HepG2 (cell line): ENCODE results near the gene ZNF330. TPM values are rescaled to one million over a fixed set of nuclear protein-coding genes. Genes with fewer than 3 reads are reported as not detected.

ENCODE experiments used
- DRAP1 ChIP-seq: IDR thresholded peaks from 2 replicates; pipeline ENCODE4 v1.6.1; 2016; ENCODE audit warnings: missing genetic modification reagents, missing compliant biosample characterization
- GFI1 ChIP-seq: sonication (generic); formaldehyde crosslinking; IDR thresholded peaks from 2 replicates; pipeline ENCODE4 v1.5.0; 2020; ENCODE audit warnings: missing genetic modification reagents, mild to moderate bottlenecking, borderline replicate concordance
- HHEX ChIP-seq: IDR thresholded peaks from 2 replicates; pipeline ENCODE4 v1.6.1; 2016; ENCODE audit warnings: control low read depth
- HNRNPL ChIP-seq: fragments of 200-400 bp; formaldehyde crosslinking; IDR thresholded peaks from 2 replicates; pipeline ENCODE4 v1.6.1; 2017; ENCODE audit warnings: mild to moderate bottlenecking, low read depth, low read length
- IRF9 ChIP-seq: sonication (generic); formaldehyde crosslinking; IDR thresholded peaks from 2 replicates; pipeline ENCODE4 v1.8.0; 2022; ENCODE audit warnings: missing genetic modification reagents, mild to moderate bottlenecking, borderline replicate concordance
- PAWR ChIP-seq: sonication (generic); formaldehyde crosslinking; IDR thresholded peaks from 2 replicates; pipeline ENCODE4 v1.4.0; 2020; ENCODE audit warnings: missing genetic modification reagents, mild to moderate bottlenecking, borderline replicate concordance
- PHF20 ChIP-seq: sonication (generic); formaldehyde crosslinking; IDR thresholded peaks from 2 replicates; pipeline ENCODE4 v1.5.0; 2020; ENCODE audit warnings: mild to moderate bottlenecking, missing genetic modification reagents
- POGZ ChIP-seq: sonication (generic); formaldehyde crosslinking; IDR thresholded peaks from 2 replicates; pipeline ENCODE4 v1.4.0; 2020; ENCODE audit warnings: mild to moderate bottlenecking, missing genetic modification reagents
- PPARG ChIP-seq: conservative IDR thresholded peaks from 2 replicates; pipeline ENCODE4 v1.6.1; 2016; ENCODE audit warnings: missing biosample characterization, missing genetic modification reagents
- PRMT3 ChIP-seq: sonication (generic); formaldehyde crosslinking; IDR thresholded peaks from 2 replicates; pipeline ENCODE4 v1.8.1; 2022; ENCODE audit warnings: low read depth, mild to moderate bottlenecking, moderate library complexity, missing genetic modification reagents, borderline replicate concordance
- RCOR2 ChIP-seq: IDR thresholded peaks from 2 replicates; pipeline ENCODE4 v1.6.1; 2016; ENCODE audit warnings: missing biosample characterization, missing genetic modification reagents
- RXRB ChIP-seq: IDR thresholded peaks from 2 replicates; pipeline ENCODE4 v1.6.1; 2016; ENCODE audit warnings: borderline replicate concordance, missing genetic modification reagents, missing compliant biosample characterization
- SOX6 ChIP-seq, 2 experiments: fragments of 450-650 bp in 1 of 2; sonication (generic) in 1 of 2; formaldehyde crosslinking in 1 of 2; IDR thresholded peaks; 2 replicates each; pipeline versions ENCODE4 v1.4.0 to v1.6.1; 2017 to 2020; ENCODE audit warnings: antibody characterized with exemption in 1 of 2, mild to moderate bottlenecking in 1 of 2, missing genetic modification reagents in 1 of 2
- TFDP2 ChIP-seq: sonication (generic); formaldehyde crosslinking; IDR thresholded peaks from 2 replicates; pipeline ENCODE4 v1.4.0; 2020; ENCODE audit warnings: missing genetic modification reagents
- TFE3 ChIP-seq: IDR thresholded peaks from 2 replicates; pipeline ENCODE4 v1.6.1; 2016
- UBTF ChIP-seq: sonication (generic); formaldehyde crosslinking; IDR thresholded peaks from 2 replicates; pipeline ENCODE4 v1.4.0; 2020; ENCODE audit warnings: mild to moderate bottlenecking, missing genetic modification reagents
- ZBTB38 ChIP-seq: sonication (generic); formaldehyde crosslinking; IDR thresholded peaks from 2 replicates; pipeline ENCODE4 v1.5.1; 2020; ENCODE audit warnings: mild to moderate bottlenecking, missing genetic modification reagents
- ZMYM4 ChIP-seq: sonication (generic); formaldehyde crosslinking; IDR thresholded peaks from 2 replicates; pipeline ENCODE4 v1.8.1; 2023; ENCODE audit warnings: mild to moderate bottlenecking, missing genetic modification reagents
- ZNF605 ChIP-seq: sonication (generic); formaldehyde crosslinking; IDR thresholded peaks from 2 replicates; pipeline ENCODE4 v1.8.0; 2022; ENCODE audit warnings: mild to moderate bottlenecking, missing genetic modification reagents
- ZNF83 ChIP-seq: sonication (generic); formaldehyde crosslinking; IDR thresholded peaks from 2 replicates; pipeline ENCODE4 v1.4.0; 2020; ENCODE audit warnings: missing genetic modification reagents, mild to moderate bottlenecking, borderline replicate concordance
- polyA plus RNA-seq, 8 experiments: library from polyadenylated mRNA; depleted of rRNA in 3 of 8; stranded (reverse) in 7 of 8; unstranded in 1 of 8; fragments of >200 nt; fragmentation: Illumina TruSeq in 4 of 8; extraction: Trizol in 4 of 8; gene quantifications; 2 replicates each; pipeline versions ENCODE4 v1.2.1 to v1.2.3, GENCODE V29; 2011 to 2016; ENCODE audit warnings: low read depth in 4 of 8, missing spikeins in 1 of 8, mixed read lengths in 1 of 8; ENCODE audit not compliant: insufficient read depth in 1 of 8
- total RNA-seq, 5 experiments: library from RNA; depleted of rRNA; stranded (reverse); fragments of >200 nt; fragmentation: Illumina TruSeq; extraction: Trizol; gene quantifications; 2 replicates each; pipeline ENCODE4 v1.2.3, GENCODE V29; 2016; ENCODE audit warnings: low read depth in 1 of 5

The ZNF330 gene
- total and polyA plus RNA-seq, 2 of the 13 experiments (the other 11 are each of a cell fraction or from before 2014, with no cell fraction given): 23.3 to 43.4 TPM

GRCh38 chr4:141220691-141221659 lies at the start of gene ZNF330 (continued):
- TF ChIP-seq UBTF: peak; percentile 82
- no peak for TF ChIP-seq PRMT3
- TF ChIP-seq RCOR2 (CRISPR knock-in tag): no peak
- TF ChIP-seq TFE3 (CRISPR knock-in tag): peak; percentile 17
- no peak for TF ChIP-seq IRF9
- peak; percentile 99 for TF ChIP-seq ZMYM4 (CRISPR knock-in tag)
- peak; percentile 61; the same call in 1 of the 2 replicates for TF ChIP-seq DRAP1 (CRISPR knock-in tag)
- TF ChIP-seq SOX6 (IDR thresholded peaks at IDR 0.05): no peak
- TF ChIP-seq SOX6 (CRISPR knock-in tag; IDR thresholded peaks at IDR 0.05): peak; percentile 48
- peak; percentile 59 for TF ChIP-seq ZNF605 (CRISPR knock-in tag)
- no peak for TF ChIP-seq HHEX (CRISPR knock-in tag)
- 0 out of 2 replicates have a peak, but pooled peaks have one; percentile 42 for TF ChIP-seq PPARG (CRISPR knock-in tag)
- peak; percentile 51; the same call in 1 of the 2 replicates for TF ChIP-seq PAWR
- TF ChIP-seq RXRB: peak; percentile 43; the same call in 1 of the 2 replicates
- 0 out of 2 replicates have a peak, but pooled peaks have one; percentile 25 for TF ChIP-seq TFDP2
- no peak for TF ChIP-seq ZNF83
- peak; percentile 64; the same call in 1 of the 2 replicates for TF ChIP-seq GFI1 (CRISPR knock-in tag)
- peak; percentile 97 for TF ChIP-seq POGZ (CRISPR knock-in tag)
- no peak for TF ChIP-seq HNRNPL
- TF ChIP-seq PHF20 (CRISPR knock-in tag): peak; percentile 87
- peak; percentile 15; the same call in 1 of the 2 replicates for TF ChIP-seq ZBTB38 (CRISPR knock-in tag)
